Measurements from ENCODE around the gene COQ7. TPM values are rescaled to one million over a fixed set of nuclear protein-coding genes. Genes with fewer than 3 reads are reported as not detected.

Gene COQ7
- 35.5 and 42.3 TPM in 2 replicates for polyA plus RNA-seq (2014; cell fraction: cytosol; rRNA removed)
- polyA plus RNA-seq (2014; cell fraction: nucleus; rRNA removed) = 16.7 and 21.2 TPM in 2 replicates

DNA sequence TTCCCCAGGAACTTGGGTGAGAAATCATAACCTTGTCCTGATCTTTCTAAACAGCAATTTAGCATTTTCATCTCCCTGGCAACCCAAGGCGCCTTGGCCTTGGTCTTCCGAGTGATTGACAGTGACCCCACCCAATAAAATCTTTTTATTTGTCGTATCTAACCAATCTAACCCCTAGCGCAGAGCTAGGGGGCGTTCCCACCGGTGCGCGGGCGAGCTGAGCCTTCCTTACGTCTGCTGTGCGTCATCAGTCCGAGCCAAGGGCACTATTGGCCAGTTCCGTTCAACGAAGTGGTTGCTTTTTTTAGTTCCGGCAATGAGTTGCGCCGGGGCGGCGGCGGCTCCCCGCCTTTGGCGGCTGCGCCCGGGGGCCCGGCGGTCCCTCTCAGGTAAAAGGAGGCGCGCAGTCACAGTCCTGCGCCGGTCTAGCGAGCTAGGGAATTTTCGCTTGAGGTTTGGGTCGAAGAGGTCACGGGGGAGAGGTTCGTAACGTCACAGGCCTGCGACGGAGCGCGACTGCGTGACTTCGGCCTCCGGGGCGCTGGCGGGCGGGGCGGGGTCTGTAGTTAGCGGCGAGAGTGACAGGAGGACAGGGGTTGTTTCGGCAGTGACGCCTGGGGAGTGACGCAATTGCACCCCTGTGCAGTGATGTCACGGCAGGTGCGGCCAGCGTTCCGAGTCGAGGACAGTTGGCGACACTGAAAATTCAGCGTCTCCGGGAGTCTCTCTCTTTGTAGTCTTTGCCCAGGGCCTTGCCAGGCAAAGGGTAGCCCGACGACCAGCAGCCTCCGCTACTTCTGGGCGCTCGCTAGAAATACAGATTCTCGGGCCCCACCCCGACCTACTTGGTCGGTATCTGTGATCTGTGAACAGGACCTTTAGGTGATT, at the start of gene COQ7:
TSS of gene COQ7 (plus strand) at position 266 of the 888 bp plus-strand sequence. CDS start at position 317, 51 bp downstream.
- DNase-seq (ENCODE audit: low spot score) = peak; percentile 100

DNA sequence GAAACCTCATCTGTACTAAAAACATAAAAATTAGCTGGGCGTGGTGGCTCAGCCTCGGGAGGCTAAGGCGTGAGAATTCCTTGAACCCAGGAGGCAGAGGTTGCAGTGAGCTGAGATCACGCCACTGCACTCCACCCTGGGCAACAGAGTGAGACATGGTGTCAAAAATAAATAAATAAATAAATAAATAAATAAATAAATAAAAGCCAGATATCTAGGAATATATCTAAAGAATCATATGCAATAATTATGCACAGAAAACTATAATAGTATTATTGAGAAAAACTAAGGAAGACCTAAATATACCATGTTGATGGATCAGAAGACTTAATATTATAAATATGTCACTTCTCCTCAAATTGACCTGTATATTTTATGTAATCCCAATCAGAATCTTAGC, 46.7 kb upstream of the COQ7 start:
- no peak for DNase-seq (ENCODE audit: low spot score)

DNA sequence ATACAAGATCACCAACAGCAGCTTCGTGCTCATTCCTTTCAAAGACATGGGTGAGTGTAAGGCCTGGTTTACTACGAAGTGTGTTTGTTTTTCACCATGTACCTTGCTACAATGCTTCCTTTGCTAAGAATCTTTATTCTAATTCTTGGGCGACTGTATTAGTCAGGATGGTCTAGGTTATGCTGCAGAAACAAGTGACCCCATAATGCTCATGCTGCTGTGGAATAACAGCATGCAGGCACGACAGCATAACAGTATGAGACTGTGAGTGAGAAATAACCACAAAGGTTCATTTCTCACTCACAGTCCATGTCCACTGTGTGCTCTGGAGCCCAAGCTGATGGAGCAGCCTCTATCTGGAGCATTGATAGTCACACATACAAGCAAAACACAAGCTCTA, 45.7 kb upstream of the COQ7 start:
- no peak for DNase-seq (ENCODE audit: low spot score)

DNA sequence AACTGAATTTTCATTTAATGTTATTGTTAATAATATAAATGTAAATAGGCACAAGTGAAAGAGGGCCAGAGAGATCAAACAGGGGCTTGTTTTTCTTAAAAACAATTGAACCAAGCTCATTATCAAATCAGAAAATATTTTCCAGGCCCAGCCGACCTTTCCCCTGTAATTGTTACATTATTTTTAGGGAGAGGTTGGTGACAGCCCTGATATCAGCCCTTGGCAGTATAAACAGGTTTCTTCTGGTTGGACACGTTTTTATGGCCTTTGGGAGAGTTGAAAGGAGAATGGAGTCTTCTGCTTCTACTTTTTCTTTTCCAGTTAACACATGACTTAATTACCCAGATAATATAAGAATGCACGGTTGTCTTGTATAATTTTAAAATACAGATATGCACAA, 40.0 kb upstream of the COQ7 start:
- DNase-seq (ENCODE audit: low spot score) = no peak

DNA sequence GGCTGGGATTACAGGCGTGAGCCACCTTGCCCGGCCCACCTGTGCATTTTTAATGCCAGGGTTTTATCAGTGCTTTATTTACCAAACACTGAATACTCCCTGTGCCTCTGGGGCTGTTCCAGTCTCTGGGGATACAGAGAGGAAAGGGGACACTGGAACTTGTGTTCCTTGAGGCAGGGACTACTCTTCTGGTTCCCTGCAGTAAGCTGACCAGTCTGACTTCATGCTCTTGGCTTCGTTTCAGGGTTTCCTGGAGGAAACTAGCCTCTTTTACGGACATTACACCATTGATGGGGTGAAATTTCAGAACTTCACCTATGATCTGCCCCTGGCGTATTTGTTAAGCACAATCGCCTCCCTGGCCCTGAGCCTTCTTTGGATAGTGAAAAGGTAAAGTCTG, 37.4 kb upstream of the COQ7 start:
- DNase-seq (ENCODE audit: low spot score) = no peak

DNA sequence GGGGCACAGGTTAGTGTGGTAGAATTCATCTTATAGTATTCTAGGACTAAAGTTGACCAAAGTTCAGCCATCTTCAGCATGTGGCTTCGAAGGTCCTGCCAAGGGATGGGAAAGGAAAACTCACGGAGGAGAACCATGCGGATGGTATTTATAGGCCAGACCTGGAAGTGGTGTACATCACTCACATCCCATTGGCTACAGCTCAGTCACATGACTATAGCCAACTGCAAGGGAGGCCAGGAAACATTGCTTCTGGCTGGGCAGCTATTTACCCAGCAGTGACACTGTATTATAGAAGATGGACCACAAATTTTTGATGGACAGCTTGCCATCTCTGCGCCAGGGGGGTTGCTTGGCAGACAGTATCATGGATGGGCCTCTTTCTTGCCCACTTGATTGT, 35.7 kb upstream of the COQ7 start:
- no peak for DNase-seq (ENCODE audit: low spot score)

DNA sequence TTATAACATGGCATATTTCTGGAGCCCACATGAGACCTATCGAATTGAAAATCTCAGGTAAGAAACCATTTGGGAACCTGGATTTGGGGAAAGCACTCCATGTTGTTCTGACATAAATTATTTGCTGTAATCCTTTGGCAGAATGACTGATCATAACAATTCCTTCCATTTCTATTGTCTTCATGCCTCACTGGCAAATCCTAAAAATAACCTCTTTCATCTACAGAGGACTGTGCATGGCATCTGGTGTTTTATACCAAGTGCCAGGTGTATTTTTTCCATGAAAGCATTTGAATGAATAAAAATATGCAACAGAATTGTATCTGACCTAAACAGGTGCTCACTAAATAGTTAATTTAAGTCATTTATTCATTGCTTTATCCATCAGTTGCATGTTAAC, 33.7 kb upstream of the COQ7 start:
- DNase-seq (ENCODE audit: low spot score) = no peak

DNA sequence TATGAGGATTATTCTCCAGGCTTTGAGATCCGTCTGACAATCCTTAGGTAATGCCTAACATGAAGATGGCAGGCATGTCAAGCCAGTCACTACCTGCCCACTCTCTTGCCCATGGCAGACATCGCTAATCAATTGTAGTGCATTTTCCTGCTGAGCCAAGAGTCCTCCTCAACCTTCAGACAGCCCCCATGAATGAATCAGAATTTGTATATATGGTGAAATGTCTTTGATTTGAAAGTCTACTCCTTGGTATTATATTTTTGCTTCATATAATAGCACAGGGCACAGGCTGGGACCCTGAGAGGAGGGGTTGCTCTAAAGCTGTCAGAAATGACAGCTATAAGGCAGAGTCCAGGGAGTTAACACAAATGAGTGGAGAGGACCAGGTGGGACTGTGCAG, 27.0 kb upstream of the COQ7 start:
- no peak for DNase-seq (ENCODE audit: low spot score)

DNA sequence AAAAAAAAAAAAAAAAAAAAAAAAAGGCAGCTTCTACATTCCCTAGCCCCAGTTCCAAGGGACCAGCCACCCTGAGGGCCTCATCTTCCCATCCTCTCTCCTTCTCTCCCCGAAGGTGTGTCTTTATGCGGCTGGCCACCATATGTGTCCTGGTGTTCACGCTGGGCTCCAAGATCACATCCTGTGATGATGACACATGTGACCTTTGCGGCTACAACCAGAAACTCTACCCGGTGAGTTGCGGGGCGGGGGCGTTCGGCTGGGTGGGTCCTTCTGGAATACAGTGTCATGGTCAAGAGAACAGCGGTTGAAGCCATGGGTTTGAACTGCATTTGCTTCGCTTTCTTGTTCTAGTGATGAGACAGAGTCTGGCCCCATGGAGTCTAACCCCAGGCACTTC, 22.6 kb upstream of the COQ7 start:
- no peak for DNase-seq (ENCODE audit: low spot score)

DNA sequence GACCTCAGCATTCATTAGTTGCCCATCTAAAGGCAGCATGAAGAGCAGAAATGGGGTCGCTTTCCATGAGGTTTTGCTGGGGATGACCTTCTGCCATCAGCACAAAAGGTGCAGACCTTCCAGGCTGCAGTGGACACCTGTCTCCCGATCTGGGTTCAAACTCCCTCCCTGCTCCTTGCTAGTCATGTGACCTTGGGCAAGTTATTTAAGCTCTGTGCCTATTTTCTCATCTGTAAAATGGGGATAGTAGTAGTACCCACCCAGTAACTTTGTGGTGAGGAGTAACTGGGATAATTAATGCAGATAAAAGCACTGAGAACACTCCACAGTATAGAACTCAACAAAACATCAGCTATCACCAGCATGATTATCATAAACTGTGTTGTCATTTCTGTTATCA, 21.4 kb upstream of the COQ7 start:
- DNase-seq (ENCODE audit: low spot score) = no peak

DNA sequence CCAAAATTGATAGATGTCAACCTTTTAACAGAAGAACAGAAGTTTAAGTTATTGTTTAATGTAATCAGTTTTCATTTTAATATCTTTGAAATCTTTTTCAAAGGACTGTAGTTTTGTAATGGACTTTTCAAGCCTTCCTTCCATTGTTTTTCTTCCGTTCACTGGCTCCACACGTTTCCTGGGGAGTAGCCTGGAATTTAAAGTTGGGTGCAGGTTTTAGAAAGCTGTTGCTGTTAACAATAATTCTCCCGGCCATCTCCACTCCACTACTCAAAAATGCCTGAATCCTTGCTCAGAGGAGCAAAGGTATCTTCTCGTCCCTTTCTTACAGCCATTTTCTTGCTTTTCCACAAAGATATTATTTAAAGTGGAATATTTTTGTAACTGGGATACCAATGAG, 4.7 kb upstream of the COQ7 start:
- DNase-seq (ENCODE audit: low spot score) = no peak

DNA sequence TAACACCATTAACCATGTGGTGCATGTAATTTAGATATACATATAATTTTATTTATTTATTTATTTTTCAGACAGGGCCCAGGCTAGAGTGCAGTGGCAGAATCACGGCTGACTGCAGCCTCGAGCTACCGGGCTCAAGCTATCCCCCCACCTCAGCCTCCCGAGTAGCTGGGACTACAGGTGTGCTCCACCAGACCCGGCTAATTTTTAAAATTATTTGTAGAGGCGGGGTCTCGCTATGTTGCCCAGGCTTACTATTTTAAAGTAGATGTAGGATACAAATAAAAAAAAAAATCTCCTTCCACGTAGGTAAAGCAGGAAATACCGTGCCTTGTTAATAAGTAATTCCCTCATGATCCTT, 446 bp upstream of the COQ7 start:
- DNase-seq (ENCODE audit: low spot score) = no peak

DNA sequence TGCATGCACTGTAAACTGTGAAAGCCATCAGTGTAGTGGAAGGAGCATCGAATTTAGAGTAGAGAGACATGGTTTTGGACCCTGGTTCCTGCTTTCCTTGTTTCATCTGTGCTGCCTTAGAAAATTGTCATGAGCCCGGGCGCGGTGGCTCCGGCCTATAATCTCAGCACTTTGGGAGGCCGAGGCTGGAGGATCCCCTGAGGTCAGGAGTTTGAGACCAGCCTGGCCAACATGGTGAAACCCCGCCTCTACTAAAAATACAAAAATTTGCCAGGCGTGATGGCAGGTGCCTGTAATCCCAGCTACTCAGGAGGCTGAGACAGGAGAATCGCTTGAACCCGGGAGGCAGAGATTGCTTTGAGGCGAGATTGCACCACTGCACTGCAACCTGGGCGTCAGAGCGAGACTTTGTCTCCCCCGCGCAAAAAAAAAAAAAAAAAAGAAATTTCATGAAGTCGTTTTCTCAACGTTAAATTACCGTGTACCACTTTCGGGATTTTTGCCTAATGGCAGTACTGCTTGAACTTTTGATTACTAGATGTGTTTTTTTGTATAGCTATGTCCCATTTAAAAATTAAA, 912 bp downstream of the COQ7 start:
- DNase-seq (ENCODE audit: low spot score) = no peak

DNA sequence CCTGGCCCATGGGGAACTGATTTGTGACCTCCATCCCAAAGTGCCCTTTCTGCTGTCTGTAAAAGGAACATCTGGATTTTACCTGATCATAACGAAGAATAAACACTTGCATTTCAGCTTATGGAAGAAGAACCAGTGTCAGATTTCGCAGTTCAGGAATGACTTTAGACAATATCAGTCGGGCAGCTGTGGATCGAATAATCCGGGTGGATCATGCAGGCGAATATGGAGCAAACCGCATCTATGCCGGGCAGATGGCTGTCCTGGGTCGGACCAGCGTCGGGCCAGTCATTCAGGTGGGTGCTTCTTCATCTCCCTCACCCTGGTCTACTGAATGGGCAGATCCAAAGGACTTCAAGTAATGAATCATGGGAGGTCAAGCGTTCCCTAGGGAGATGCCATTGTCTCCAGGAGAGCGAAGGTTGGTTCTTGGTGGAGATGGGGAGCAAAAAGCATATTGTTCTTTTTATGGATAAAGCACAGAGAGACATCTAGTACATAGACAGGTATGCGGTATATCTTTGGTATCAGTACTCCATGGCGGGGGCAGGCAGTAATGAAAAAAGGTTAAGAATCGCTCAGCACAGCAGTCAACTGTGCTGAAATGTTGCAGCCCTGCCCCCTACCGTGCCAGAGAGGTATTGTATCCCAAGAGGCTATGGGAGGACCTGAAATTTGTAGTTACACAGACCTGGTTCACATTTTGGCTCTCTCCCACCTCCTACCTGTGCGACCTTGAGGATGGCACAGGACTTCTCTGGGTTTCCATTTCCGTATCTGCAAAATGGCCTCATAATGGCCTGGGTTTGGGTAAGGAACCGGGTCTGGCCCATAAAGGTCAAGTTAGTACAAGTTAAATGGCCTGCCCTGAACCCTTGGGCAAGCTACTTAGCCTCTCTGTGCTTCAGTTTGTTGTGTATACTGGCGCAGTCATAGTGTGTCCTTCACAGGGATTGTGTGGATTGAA, 4.7 kb downstream of the COQ7 start:
- DNase-seq (ENCODE audit: low spot score) = peak; percentile 42

DNA sequence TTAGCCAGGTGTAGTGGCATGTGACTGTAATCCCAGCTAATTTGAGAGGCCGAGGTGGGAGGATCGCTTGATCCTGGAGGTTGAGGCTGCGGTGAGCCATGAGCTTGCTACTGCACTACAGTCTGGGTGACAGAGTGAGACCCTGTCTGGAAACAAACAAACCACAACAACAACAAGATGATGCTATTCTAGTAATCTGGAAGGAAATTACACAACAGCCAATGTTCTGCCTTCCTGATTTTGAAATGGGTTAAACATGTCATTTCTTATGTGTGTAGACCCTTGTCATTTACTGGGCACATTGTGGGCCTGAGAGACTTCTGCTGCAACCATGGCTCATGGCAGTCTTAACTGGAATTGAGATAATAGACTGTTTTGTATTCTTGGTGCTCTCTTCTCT, 5.9 kb downstream of the COQ7 start:
- no peak for DNase-seq (ENCODE audit: low spot score)

DNA sequence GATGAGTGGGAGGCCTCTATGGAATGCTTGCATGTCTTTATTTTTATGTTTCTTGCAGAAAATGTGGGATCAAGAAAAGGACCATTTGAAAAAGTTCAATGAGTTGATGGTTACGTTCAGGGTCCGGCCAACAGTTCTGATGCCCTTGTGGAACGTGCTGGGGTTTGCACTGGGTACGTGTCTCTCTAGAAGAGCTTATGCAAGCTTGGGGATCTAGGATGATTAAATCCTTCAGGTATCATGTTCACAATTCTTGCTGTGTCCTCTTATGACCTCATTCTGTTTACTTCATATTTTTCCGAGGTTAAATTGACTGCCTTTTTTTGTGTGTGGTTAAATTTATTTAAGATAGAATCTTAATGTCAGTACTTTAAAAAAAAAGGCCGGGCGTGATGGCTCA, 6.4 kb downstream of the COQ7 start:
- DNase-seq (ENCODE audit: low spot score) = no peak

DNA sequence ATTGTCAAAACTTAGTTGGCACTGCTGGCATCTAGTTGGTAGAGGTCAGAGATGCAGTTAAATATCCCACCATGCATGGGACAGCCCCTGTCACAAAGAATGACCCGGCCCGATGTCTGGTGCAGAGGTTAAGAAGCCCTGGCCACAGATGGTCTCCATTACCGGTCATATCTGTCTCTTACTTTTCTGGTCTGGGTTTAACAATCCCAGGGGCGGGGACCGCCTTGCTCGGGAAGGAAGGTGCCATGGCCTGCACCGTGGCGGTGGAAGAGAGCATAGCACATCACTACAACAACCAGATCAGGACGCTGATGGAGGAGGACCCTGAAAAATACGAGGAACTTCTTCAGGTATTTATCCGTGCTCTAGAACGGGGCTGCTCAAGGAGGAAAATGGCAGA, 8.1 kb downstream of the COQ7 start:
- no peak for DNase-seq (ENCODE audit: low spot score)

DNA sequence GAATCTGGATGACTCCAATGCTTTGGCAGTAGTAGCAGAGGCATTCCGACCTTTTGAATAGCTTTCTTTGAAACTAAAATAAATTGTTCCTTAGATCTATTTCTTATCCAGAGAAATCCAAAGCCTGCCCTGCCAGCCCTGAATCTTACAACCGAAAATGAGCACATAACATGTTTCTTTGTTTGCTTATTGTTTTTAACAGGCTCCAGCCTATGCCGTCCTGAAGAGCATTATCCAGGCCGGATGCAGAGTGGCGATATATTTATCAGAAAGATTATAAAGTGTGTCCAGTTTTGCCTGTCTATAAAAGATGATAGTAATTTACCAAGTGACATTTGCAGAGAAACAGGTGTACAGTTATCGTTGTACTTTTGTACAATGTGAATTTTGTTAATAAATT, 10.5 kb downstream of the COQ7 start:
- DNase-seq (ENCODE audit: low spot score) = no peak

DNA sequence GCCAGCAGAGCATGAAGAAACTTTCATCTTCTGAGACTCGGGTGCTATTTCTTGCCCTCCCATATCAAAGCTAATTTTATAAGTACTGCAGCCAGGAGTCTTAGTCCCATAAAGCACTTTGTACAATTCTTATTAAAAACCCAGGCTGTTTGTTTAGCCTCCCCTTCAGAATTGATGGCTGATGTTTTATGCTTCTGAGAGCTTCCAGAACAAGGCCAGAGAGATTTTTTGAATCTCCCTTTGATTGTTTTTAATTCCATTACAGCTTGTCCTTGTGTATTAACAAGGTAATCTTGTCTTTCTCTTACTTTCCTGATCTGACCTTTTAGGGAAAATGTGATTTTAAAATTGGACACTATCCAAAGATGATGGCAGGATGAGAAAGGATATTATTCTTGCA, 16.3 kb downstream of the COQ7 start:
- no peak for DNase-seq (ENCODE audit: low spot score)

DNA sequence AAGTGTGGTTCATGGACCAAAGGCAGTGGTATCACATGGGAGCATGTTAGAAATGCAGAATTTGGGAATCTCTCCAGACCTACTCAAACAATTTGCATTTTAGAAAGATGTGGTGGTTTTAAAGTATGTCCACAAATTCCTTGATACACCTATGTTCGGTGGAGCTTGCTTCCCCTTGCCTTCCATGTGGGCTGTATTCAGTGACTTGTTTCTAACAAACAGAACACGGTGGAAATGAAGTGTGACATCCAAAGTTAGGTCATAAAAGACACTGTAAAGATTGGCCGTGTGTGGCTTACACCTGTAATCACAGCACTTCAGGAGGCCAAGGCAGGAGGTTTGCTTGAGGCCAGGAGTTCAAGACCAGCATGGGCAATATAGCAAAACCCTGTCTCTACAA, 16.7 kb downstream of the COQ7 start:
- no peak for DNase-seq (ENCODE audit: low spot score)

DNA sequence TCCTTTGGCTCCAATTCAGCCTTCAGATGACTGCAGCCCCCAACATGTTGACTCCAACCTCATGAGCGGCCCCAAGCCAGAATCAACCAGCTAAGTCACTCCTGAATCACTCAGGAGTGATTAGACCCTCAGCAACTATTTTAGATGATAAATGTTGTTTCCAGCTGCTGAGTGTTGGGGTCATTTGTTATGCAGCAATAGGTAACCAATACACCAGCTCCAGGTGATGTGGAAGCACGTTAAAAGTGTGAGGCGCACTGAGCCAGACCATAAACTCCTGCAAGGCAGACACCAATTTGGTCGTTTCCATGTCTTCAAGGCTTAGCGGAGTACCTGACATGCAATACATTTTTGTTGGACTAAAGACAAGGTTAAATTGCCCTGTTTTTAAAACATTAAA, 17.5 kb downstream of the COQ7 start:
- DNase-seq (ENCODE audit: low spot score) = no peak

DNA sequence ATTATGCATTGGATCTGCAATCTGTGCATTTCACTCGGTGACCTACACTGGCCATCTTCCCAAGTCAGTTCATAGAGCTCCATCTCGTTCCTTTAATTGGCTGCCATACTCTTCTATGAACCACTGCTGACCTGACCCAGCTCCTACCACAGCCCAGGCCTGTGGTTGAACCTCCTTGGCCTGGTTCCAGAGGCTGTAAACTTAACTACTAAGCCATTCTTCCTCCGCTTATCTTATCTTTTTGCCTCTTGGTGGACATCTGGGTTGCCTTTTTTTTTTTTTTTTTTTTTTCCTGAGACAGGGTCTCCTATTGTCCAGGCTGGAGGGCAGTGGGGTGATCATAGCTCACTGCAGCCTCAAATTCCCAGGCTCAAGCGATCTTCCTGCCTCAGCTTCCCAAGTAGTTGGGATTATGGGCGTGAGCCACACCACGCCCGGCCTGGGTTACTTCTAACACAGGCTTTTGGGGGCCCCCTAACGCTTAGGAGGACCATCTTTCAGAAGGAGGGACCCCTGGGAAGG, 18.3 kb downstream of the COQ7 start:
- peak; percentile 44 for DNase-seq (ENCODE audit: low spot score)

Data from SK-N-DZ (cell line).